Measurements from ENCODE around the gene ZBTB2.

- no peak for TF ChIP-seq CTCF (IDR thresholded peaks at IDR 0.05)
- no peak for TF ChIP-seq POLR2A (IDR thresholded peaks at IDR 0.05; ENCODE audit: low read depth)
- TF ChIP-seq POLR2AphosphoS5 (IDR thresholded peaks at IDR 0.05): no peak
- TF ChIP-seq EP300 (IDR thresholded peaks at IDR 0.05): no peak
Observed at GRCh38 chr6:151413372-151414145, 22.2 kb upstream of the ZBTB2 start.

Measured in esophagus muscularis mucosa (tissue), 4 donors.